Spinal cord (tissue), 10 donors: ENCODE results near the gene GPR21. TPM values are rescaled to one million over a fixed set of nuclear protein-coding genes. Genes with fewer than 3 reads are reported as not detected.

Source experiments
- DNase-seq, 6 donors: peaks; one replicate each; pipeline versions ENCODE4 v3.0.0 to v3.0.0-alpha.2; 2013 to 2015; ENCODE audit warnings: low spot score in 6 of 6, low read depth in 4 of 6
- H3K27ac ChIP-seq: one replicate; pipeline ENCODE4 v1.5.1; 2013; ENCODE audit warnings: low read depth, low read length, control low read depth
- H3K27me3 ChIP-seq: one replicate; pipeline ENCODE4 v1.6.1; 2013; ENCODE audit warnings: low read length; ENCODE audit not compliant: control insufficient read depth, insufficient read depth
- H3K36me3 ChIP-seq: one replicate; pipeline ENCODE4 v1.6.1; 2013; ENCODE audit warnings: low read length; ENCODE audit not compliant: control insufficient read depth, insufficient read depth
- H3K4me1 ChIP-seq: one replicate; pipeline ENCODE4 v1.6.1; 2013; ENCODE audit warnings: low read length; ENCODE audit not compliant: control insufficient read depth, insufficient read depth
- H3K4me3 ChIP-seq: one replicate; pipeline ENCODE4 v1.5.1; 2013; ENCODE audit warnings: low read depth, low read length, control low read depth
- H3K9me3 ChIP-seq: one replicate; pipeline ENCODE4 v1.6.1; 2013; ENCODE audit warnings: low read length; ENCODE audit not compliant: control insufficient read depth, insufficient read depth
- WGBS: methylation state at CpG from one replicate; pipeline ENCODE4 v1.1.5; 2013; ENCODE audit warnings: missing lambda C conversion rate; ENCODE audit not compliant: insufficient coverage; 5-methylcytosine and 5-hydroxymethylcytosine counted together
- polyA plus RNA-seq, 2 donors: library from polyadenylated mRNA; unstranded; fragments of 120-200 nt; gene quantifications; one replicate each; pipeline ENCODE4 v1.2.1, GENCODE V29; 2013; ENCODE audit not compliant: insufficient read length in 2 of 2
- total RNA-seq, 2 donors: library from RNA; depleted of rRNA in 1 of 2; stranded (reverse); fragments of 120-200 nt in 1 of 2; fragments of >200 nt in 1 of 2; gene quantifications; one replicate each; pipeline versions ENCODE4 v1.2.3 to v1.2.4, GENCODE V29; 2013 to 2014
- donor health status: healthy.

The GPR21 gene
- total and polyA plus RNA-seq, 4 donors = 0.50 to 5.6 (median 1.9) TPM

DNA sequence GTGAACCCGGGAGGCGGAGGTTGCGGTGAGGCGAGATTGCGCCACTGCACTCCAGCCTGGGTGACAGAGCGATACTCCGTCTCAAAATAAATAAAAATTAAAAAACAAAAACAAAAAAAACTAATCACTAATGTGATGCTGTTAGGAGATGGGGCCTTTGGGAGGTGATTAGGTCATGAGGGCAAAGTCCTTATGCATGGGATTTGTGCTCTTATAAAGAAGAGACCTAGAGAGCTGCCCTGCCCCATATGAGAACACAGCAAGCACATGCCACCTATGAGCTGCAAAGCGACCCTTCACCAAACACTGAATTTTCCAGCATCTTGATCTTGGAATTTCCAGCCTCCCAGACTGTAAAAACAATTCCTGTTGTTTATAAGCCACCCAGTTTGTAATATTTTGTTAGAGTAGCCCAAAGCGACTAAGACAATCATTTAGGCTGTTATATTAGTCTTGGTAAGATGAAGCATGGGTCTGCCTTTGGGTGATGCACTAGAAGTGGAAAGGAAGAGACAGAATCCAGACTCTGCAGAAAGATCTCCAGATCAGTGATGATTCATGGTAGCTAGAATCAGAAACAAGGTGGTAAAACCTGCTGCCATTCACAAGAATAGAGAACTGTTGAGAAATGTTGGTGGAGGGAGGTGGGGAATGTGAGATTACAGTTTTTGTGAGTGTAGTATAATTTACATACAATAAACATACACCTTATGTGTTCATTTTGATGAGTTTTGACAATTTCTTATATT lies 26.2 kb downstream of the GPR21 start:
- no peak overlapping the region for H3K4me3 ChIP-seq
- no peak for DNase-seq
- no peaks in the 10 kb centered on the region for H3K4me1 ChIP-seq
- WGBS = 100% methylated on average over 1 of the region's 9 CpGs
- no peaks in the 10 kb centered on the region for H3K27me3 ChIP-seq
- H3K36me3 ChIP-seq = peaks cover 6% of the 10 kb centered on the region
- no peak overlapping the region for H3K27ac ChIP-seq
- no peaks in the 10 kb centered on the region for H3K9me3 ChIP-seq

DNA sequence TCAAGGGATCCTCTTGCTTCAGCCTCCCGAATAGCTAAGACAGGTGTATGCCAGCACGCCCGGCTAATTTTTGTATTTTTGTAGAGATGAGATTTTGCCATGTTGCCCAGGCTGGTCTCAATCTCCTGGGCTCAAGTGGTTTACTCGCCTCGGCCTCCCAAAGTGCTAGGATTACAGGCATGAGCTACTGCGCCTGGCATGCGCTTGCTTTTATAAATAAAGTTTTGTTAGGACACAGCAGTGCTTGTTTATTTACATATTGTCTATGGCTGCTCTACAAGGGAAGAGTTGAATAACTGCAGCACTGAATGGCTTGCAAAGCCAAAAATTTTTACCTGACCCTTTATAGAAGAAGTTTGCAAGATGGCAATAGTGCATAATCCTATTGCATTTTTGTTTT lies 27.7 kb downstream of the GPR21 start:
- 92% methylated on average over 7 of the region's 7 CpGs for WGBS

GRCh38 chr9:123062351-123063176 lies 29.1 kb downstream of the GPR21 start:
- DNase-seq = no peak
- H3K27ac ChIP-seq = no peak overlapping the region
- H3K4me1 ChIP-seq = no peaks in the 10 kb centered on the region
- no peak overlapping the region for H3K4me3 ChIP-seq
- H3K36me3 ChIP-seq = no peaks in the 10 kb centered on the region
- WGBS = 79% methylated on average over 5 of the region's 7 CpGs
- H3K9me3 ChIP-seq = no peaks in the 10 kb centered on the region
- no peaks in the 10 kb centered on the region for H3K27me3 ChIP-seq

More for the DNA sequence above, 27.7 kb downstream of the GPR21 start:
- H3K27ac ChIP-seq = no peak overlapping the region
- no peaks in the 10 kb centered on the region for H3K27me3 ChIP-seq
- no peak for DNase-seq
- H3K4me1 ChIP-seq = no peaks in the 10 kb centered on the region
- no peaks in the 10 kb centered on the region for H3K36me3 ChIP-seq
- H3K9me3 ChIP-seq = no peaks in the 10 kb centered on the region
- H3K4me3 ChIP-seq = no peak overlapping the region

DNA sequence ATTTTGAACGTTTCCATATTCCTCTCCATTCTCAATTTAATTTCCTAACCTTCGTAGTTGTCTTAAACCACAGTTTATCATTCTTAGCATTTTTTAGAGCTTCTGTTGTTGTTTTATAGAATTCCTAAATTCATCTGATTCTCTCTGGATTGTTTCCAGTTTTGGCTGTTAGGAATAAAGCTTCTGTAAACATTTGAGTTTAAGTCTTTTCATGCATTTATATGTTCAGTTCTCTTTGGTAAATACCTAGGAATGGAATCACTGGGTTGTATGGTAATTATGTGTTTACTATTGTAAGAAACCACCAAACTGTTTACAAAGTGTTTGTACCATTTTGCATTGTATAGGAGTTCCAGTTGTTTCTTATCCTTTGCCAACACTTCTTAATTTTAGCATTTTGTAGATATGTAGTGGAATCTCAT lies 29.7 kb downstream of the GPR21 start:
- no peaks in the 10 kb centered on the region for H3K36me3 ChIP-seq
- H3K27ac ChIP-seq = no peak overlapping the region
- no peaks in the 10 kb centered on the region for H3K27me3 ChIP-seq
- DNase-seq = no peak
- no peak overlapping the region for H3K4me3 ChIP-seq
- no peaks in the 10 kb centered on the region for H3K9me3 ChIP-seq
- no CpG with 5 or more reads among the region's 2 CpGs for WGBS
- H3K4me1 ChIP-seq = no peaks in the 10 kb centered on the region

GRCh38 chr9:123063896-123064295 lies 30.4 kb downstream of the GPR21 start:
- DNase-seq = peak in 1 of 6 donors; percentile 39

DNA sequence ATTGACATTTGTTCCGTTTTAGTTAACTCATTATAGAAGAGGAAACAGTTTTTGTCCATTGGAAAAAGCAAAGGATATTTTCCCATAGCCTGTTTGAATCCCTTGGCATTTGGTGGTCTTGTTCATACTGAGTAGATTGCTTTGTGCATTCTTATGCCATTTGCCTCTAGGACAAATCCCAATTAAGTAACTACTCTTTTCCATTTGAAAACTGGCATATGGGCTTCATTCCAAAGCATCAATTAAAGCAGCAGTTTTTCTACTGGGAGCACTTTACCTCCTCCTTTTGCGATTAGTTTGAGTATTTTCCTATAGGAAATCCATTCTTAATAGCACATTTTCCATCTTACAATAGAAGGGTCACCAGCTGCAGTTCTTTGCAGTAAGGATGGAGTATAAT lies 31.2 kb downstream of the GPR21 start:
- no CpG with 5 or more reads among the region's 2 CpGs for WGBS
- peak in 3 of 6 donors; percentile 15 to 85 (median 69) for DNase-seq
- no peaks in the 10 kb centered on the region for H3K4me1 ChIP-seq
- H3K9me3 ChIP-seq = no peaks in the 10 kb centered on the region
- H3K36me3 ChIP-seq = no peaks in the 10 kb centered on the region
- H3K4me3 ChIP-seq = no peak overlapping the region
- H3K27me3 ChIP-seq = no peaks in the 10 kb centered on the region
- no peak overlapping the region for H3K27ac ChIP-seq

More at GRCh38 chr9:123063896-123064295, 30.4 kb downstream of the GPR21 start:
- Histone ChIP-seq H3K4me1 (no peaks in the 10 kb centered on the region), H3K27ac (no peak overlapping the region), H3K9me3 (no peaks in the 10 kb centered on the region), H3K36me3 (no peaks in the 10 kb centered on the region), H3K27me3 (no peaks in the 10 kb centered on the region), H3K4me3 (no peak overlapping the region)
- 88% methylated on average over 10 of the region's 11 CpGs for WGBS

DNA sequence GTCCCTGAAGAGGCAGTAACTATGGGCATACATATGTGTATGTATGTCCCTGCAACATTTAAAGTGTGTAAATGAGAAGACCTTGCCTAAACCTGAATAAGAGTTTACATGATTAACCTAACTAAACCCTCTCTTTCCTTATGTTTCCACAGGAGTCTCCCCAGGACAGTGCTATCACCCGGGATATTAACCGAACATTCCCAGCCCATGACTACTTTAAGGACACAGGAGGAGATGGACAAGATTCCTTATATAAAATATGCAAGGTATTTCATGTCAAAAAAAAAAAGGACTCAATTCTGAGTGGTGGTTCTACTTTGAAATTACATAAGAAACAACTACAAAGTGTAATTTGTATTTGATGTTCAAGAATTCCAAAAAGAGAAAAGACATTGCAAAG lies 31.7 kb downstream of the GPR21 start:
- H3K27me3 ChIP-seq = no peaks in the 10 kb centered on the region
- no CpG with 5 or more reads among the region's 2 CpGs for WGBS
- no peaks in the 10 kb centered on the region for H3K9me3 ChIP-seq
- H3K4me1 ChIP-seq = no peaks in the 10 kb centered on the region
- H3K27ac ChIP-seq = no peak overlapping the region
- no peaks in the 10 kb centered on the region for H3K36me3 ChIP-seq
- DNase-seq = no peak
- H3K4me3 ChIP-seq = no peak overlapping the region

DNA sequence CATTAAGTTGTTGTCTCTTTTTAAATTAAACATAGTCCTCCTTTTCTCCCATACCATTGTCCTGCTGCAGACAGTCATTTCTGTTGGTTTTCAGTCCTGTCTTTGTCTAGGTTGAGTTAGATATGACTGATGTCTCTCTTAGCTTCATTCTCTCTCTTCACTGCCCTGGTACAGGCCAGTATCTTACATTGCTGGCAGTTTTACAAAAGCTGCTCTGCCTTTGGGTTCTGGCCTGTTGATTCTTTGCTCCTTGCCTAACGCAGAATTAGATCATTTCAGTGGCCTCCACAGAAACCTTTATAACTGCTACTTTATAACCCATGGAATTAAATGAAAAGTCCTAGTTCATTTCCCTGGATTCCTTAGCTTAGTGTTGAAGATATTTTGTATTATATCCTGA lies 33.7 kb downstream of the GPR21 start:
- Histone ChIP-seq H3K4me1 (no peaks in the 10 kb centered on the region), H3K27ac (no peak overlapping the region), H3K27me3 (no peaks in the 10 kb centered on the region), H3K9me3 (no peaks in the 10 kb centered on the region), H3K36me3 (no peaks in the 10 kb centered on the region), H3K4me3 (no peak overlapping the region)
- no peak for DNase-seq
- WGBS = no CpG with 5 or more reads among the region's 1 CpG

- Histone ChIP-seq H3K27me3 (no peaks in the 10 kb centered on the region), H3K4me1 (no peaks in the 10 kb centered on the region), H3K36me3 (no peaks in the 10 kb centered on the region), H3K9me3 (no peaks in the 10 kb centered on the region), H3K4me3 (no peak overlapping the region), H3K27ac (no peak overlapping the region)
- no peak for DNase-seq
- WGBS = 100% methylated on average over 1 of the region's 3 CpGs
Measured at GRCh38 chr9:123069010-123069481, 35.6 kb downstream of the GPR21 start.
